Glutamatergic neuron (in vitro differentiated cells): ENCODE results near the gene ATAD1. TPM values are rescaled to one million over a fixed set of nuclear protein-coding genes. Genes with fewer than 3 reads are reported as not detected.
A peak's percentile ranks its signal among the peaks of the same experiment; 100 is the strongest.

Experiments
- DNase-seq: peaks from one replicate; pipeline ENCODE4 v3.0.0; 2022
- H3K27ac Mint-ChIP-seq: one replicate; pipeline ENCODE4 v1.8.0; 2020; ENCODE audit warnings: mild to moderate bottlenecking, mixed read lengths, inconsistent platforms; ENCODE audit not compliant: unreplicated experiment
- H3K27me3 Mint-ChIP-seq: one replicate; pipeline ENCODE4 v1.8.0; 2020; ENCODE audit warnings: mild to moderate bottlenecking, moderate library complexity, mixed read lengths, inconsistent platforms; ENCODE audit not compliant: unreplicated experiment
- H3K36me3 Mint-ChIP-seq: one replicate; pipeline ENCODE4 v1.8.0; 2020; ENCODE audit warnings: mild to moderate bottlenecking, mixed read lengths, inconsistent platforms; ENCODE audit not compliant: unreplicated experiment
- H3K4me1 Mint-ChIP-seq: one replicate; pipeline ENCODE4 v1.8.0; 2020; ENCODE audit warnings: mild to moderate bottlenecking, low read depth, mixed read lengths, inconsistent platforms; ENCODE audit not compliant: unreplicated experiment
- H3K4me3 Mint-ChIP-seq: one replicate; pipeline ENCODE4 v1.8.0; 2020; ENCODE audit warnings: mild to moderate bottlenecking, mixed read lengths, inconsistent platforms; ENCODE audit not compliant: unreplicated experiment
- H3K9me3 Mint-ChIP-seq: one replicate; pipeline ENCODE4 v1.8.0; 2020; ENCODE audit warnings: mild to moderate bottlenecking, moderate library complexity, mixed read lengths, inconsistent platforms; ENCODE audit not compliant: unreplicated experiment
- CTCF ChIP-seq: fragments of 200-600 bp; sonication (generic); IDR thresholded peaks from one replicate; pipeline ENCODE4 v1.5.0; 2021; ENCODE audit not compliant: partially characterized antibody, unreplicated experiment
- long read RNA-seq: library from polyadenylated mRNA; unstranded; transcript quantifications from one replicate; pipeline ENCODE4 v2.0.0, GENCODE V29; 2020; ENCODE audit not compliant: unreplicated experiment
- total RNA-seq: library from RNA; stranded (reverse); fragmentation: NEBNext Ultra II Directional; extraction: Animal tissue kit (Norgen Biotek cat#: 25700); gene quantifications from one replicate; pipeline ENCODE4 v1.2.1, GENCODE V29; 2021; ENCODE audit not compliant: unreplicated experiment

Gene ATAD1
- 79.0 TPM for total RNA-seq
- long read RNA-seq, full-length matches to known transcripts = 8 of 38 reads
- long read RNA-seq, partial matches to known transcripts = 6 of 38 reads
- long read RNA-seq, other reads (novel, unspliced or antisense) = 24 of 38 reads

GRCh38 chr10:87817609-87818504 lies at the start of gene ATAD1:
Gene ATAD1, minus strand, starts transcription at chr10:87818226. Its CDS starts 3,627 bp downstream, at chr10:87814599.
- no peak for TF ChIP-seq CTCF

GRCh38 chr10:87867453-87867852 lies 49.4 kb upstream of the ATAD1 start:
- peaks cover 12% of the 10 kb centered on the region for H3K27me3 Mint-ChIP-seq
- peaks cover 24% of the 10 kb centered on the region for H3K4me1 Mint-ChIP-seq
- TF ChIP-seq CTCF = no peak
- H3K9me3 Mint-ChIP-seq = peaks cover 13% of the 10 kb centered on the region
- peak overlapping the region; percentile 100 for H3K4me3 Mint-ChIP-seq
- no peak overlapping the region for H3K27ac Mint-ChIP-seq
- peaks cover 5% of the 10 kb centered on the region for H3K36me3 Mint-ChIP-seq
- DNase-seq = no peak

More at GRCh38 chr10:87817609-87818504, at the start of gene ATAD1:
- Mint-ChIP-seq H3K4me1 (peaks cover 10% of the 10 kb centered on the region), H3K9me3 (peaks cover 4% of the 10 kb centered on the region), H3K36me3 (no peaks in the 10 kb centered on the region), H3K27me3 (peaks cover 3% of the 10 kb centered on the region), H3K27ac (peak within 1 kb of the TSS; percentile 98), H3K4me3 (peak within 1 kb of the TSS; percentile 95)
- DNase-seq = peak; percentile 90

GRCh38 chr10:87866412-87866974 lies 48.5 kb upstream of the ATAD1 start:
- Mint-ChIP-seq H3K4me1 (peaks cover 25% of the 10 kb centered on the region), H3K36me3 (peaks cover 5% of the 10 kb centered on the region), H3K4me3 (peak overlapping the region; percentile 100), H3K9me3 (peaks cover 18% of the 10 kb centered on the region), H3K27ac (no peak overlapping the region), H3K27me3 (peaks cover 13% of the 10 kb centered on the region)
- TF ChIP-seq CTCF = no peak
- no peak for DNase-seq

GRCh38 chr10:87865241-87865881 lies 47.3 kb upstream of the ATAD1 start:
- DNase-seq = no peak
- peaks cover 5% of the 10 kb centered on the region for H3K36me3 Mint-ChIP-seq
- peaks cover 13% of the 10 kb centered on the region for H3K27me3 Mint-ChIP-seq
- peak overlapping the region; percentile 100 for H3K4me3 Mint-ChIP-seq
- peak overlapping the region; percentile 98 for H3K27ac Mint-ChIP-seq
- H3K9me3 Mint-ChIP-seq = peaks cover 23% of the 10 kb centered on the region
- TF ChIP-seq CTCF = no peak
- peaks cover 21% of the 10 kb centered on the region for H3K4me1 Mint-ChIP-seq
